ENCODE data around the gene TPBGL. TPM values are rescaled to one million over a fixed set of nuclear protein-coding genes. Genes with fewer than 3 reads are reported as not detected.
A peak's percentile ranks its signal among the peaks of the same experiment; 100 is the strongest.

TPBGL gene
- total RNA-seq, 1 donor from 2014 or later, result 0.04 TPM

GRCh38 chr11:75267171-75267970, 26.8 kb downstream of the TPBGL start:
- no peak for DNase-seq (ENCODE audit: low read depth)
- no peaks in the 10 kb centered on the region for H3K27me3 ChIP-seq (ENCODE audit: control insufficient read depth, insufficient read depth, low read length)
- no peaks in the 10 kb centered on the region for H3K36me3 ChIP-seq (ENCODE audit: control insufficient read depth, insufficient read depth, low read length)
- no peak for TF ChIP-seq CTCF (IDR thresholded peaks at IDR 0.05; ENCODE audit: insufficient read depth, low read length, poor library complexity, severe bottlenecking)
- H3K4me3 ChIP-seq (ENCODE audit: low read depth, low read length), result no peak overlapping the region

GRCh38 chr11:75268626-75269366, 28.2 kb downstream of the TPBGL start:
- no peak for TF ChIP-seq CTCF (IDR thresholded peaks at IDR 0.05; ENCODE audit: insufficient read depth, low read length, poor library complexity, severe bottlenecking)
- no peaks in the 10 kb centered on the region for H3K27me3 ChIP-seq (ENCODE audit: control insufficient read depth, insufficient read depth, low read length)
- no peak overlapping the region for H3K4me3 ChIP-seq (ENCODE audit: low read depth, low read length)
- no peaks in the 10 kb centered on the region for H3K36me3 ChIP-seq (ENCODE audit: control insufficient read depth, insufficient read depth, low read length)
- no peak for DNase-seq (ENCODE audit: low read depth)

GRCh38 chr11:75269367-75269660, 28.7 kb downstream of the TPBGL start:
- no peaks in the 10 kb centered on the region for H3K36me3 ChIP-seq (ENCODE audit: control insufficient read depth, insufficient read depth, low read length)
- DNase-seq (ENCODE audit: low read depth), result no peak
- H3K27me3 ChIP-seq (ENCODE audit: control insufficient read depth, insufficient read depth, low read length), result no peaks in the 10 kb centered on the region
- H3K4me3 ChIP-seq (ENCODE audit: low read depth, low read length), result no peak overlapping the region
- TF ChIP-seq CTCF (IDR thresholded peaks at IDR 0.05; ENCODE audit: insufficient read depth, low read length, poor library complexity, severe bottlenecking), result no peak

GRCh38 chr11:75269896-75270295, 29.3 kb downstream of the TPBGL start:
- H3K36me3 ChIP-seq (ENCODE audit: control insufficient read depth, insufficient read depth, low read length), result no peaks in the 10 kb centered on the region
- no peaks in the 10 kb centered on the region for H3K27me3 ChIP-seq (ENCODE audit: control insufficient read depth, insufficient read depth, low read length)
- H3K4me3 ChIP-seq (ENCODE audit: low read depth, low read length), result no peak overlapping the region
- no peak for DNase-seq (ENCODE audit: low read depth)
- no peak for TF ChIP-seq CTCF (IDR thresholded peaks at IDR 0.05; ENCODE audit: insufficient read depth, low read length, poor library complexity, severe bottlenecking)

- H3K36me3 ChIP-seq (ENCODE audit: control insufficient read depth, insufficient read depth, low read length), result no peaks in the 10 kb centered on the region
- no peak for DNase-seq (ENCODE audit: low read depth)
These were observed 30.4 kb downstream of the TPBGL start for GRCh38 chr11:75270896-75271418.

More at GRCh38 chr11:75270896-75271418, 30.4 kb downstream of the TPBGL start:
- H3K4me3 ChIP-seq (ENCODE audit: low read depth, low read length), result no peak overlapping the region
- peak; percentile 51 for TF ChIP-seq CTCF (IDR thresholded peaks at IDR 0.05; ENCODE audit: insufficient read depth, low read length, poor library complexity, severe bottlenecking)
- no peaks in the 10 kb centered on the region for H3K27me3 ChIP-seq (ENCODE audit: control insufficient read depth, insufficient read depth, low read length)

Measured in kidney epithelial cell (primary cell).